OCI-LY3 (cell line): ENCODE data around the gene PRR7.

Experiments used
- CTCF ChIP-seq: fragments of 200-600, 300-600 bp; sonication (generic); IDR thresholded peaks from 2 replicates; pipeline ENCODE4 v1.5.1; 2014; ENCODE audit warnings: antibody characterized with exemption, low read length, low read depth
- EZH2phosphoT487 ChIP-seq: fragments of 200-600 bp; shearing (Covaris generic); IDR thresholded peaks from 2 replicates; pipeline ENCODE4 v1.6.1; 2018; ENCODE audit warnings: antibody characterized with exemption, mixed run types, low read depth

- TF ChIP-seq CTCF (no peak), EZH2phosphoT487 (no peak)
Measured at GRCh38 chr5:177432839-177433657, 13.6 kb upstream of the PRR7 start.
